Measurements from ENCODE around the gene LOXL1.

The LOXL1 gene

DNA sequence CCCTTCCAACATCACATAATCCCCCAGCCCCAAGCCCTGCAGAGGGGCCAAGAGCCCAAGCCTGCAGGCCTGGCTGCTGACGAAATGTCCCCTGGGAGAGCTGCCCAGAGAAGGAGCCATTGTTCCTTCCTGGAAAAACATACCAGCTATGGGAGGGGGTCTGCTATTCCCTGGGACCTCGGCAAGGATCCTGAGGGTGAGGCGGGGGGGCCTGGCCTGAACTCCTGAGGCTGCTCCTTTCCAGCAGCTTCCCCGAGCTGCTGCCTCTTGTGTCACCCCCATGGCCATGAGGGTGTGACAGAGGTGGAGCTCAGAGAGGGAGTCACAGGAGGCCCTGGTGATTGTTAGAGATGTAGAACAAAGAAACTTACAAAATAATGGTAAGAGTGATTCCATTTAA lies 12.9 kb downstream of the LOXL1 start:
- no peaks in the 10 kb centered on the region for H3K36me3 Mint-ChIP-seq (ENCODE audit: low read depth)
- peak overlapping the region; percentile 33 for H3K4me3 Mint-ChIP-seq
- H3K27ac Mint-ChIP-seq: peak overlapping the region; percentile 52
- peaks cover 73% of the 10 kb centered on the region for H3K4me1 Mint-ChIP-seq
- no peak for DNase-seq
- TF ChIP-seq, protein P1, sequence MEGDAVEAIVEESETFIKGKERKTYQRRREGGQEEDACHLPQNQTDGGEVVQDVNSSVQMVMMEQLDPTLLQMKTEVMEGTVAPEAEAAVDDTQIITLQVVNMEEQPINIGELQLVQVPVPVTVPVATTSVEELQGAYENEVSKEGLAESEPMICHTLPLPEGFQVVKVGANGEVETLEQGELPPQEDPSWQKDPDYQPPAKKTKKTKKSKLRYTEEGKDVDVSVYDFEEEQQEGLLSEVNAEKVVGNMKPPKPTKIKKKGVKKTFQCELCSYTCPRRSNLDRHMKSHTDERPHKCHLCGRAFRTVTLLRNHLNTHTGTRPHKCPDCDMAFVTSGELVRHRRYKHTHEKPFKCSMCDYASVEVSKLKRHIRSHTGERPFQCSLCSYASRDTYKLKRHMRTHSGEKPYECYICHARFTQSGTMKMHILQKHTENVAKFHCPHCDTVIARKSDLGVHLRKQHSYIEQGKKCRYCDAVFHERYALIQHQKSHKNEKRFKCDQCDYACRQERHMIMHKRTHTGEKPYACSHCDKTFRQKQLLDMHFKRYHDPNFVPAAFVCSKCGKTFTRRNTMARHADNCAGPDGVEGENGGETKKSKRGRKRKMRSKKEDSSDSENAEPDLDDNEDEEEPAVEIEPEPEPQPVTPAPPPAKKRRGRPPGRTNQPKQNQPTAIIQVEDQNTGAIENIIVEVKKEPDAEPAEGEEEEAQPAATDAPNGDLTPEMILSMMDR (IDR thresholded peaks at IDR 0.05): no peak
- no peaks in the 10 kb centered on the region for H3K9me3 Mint-ChIP-seq
- H3K27me3 Mint-ChIP-seq (ENCODE audit: low read depth, poor library complexity): peaks cover 3% of the 10 kb centered on the region

DNA sequence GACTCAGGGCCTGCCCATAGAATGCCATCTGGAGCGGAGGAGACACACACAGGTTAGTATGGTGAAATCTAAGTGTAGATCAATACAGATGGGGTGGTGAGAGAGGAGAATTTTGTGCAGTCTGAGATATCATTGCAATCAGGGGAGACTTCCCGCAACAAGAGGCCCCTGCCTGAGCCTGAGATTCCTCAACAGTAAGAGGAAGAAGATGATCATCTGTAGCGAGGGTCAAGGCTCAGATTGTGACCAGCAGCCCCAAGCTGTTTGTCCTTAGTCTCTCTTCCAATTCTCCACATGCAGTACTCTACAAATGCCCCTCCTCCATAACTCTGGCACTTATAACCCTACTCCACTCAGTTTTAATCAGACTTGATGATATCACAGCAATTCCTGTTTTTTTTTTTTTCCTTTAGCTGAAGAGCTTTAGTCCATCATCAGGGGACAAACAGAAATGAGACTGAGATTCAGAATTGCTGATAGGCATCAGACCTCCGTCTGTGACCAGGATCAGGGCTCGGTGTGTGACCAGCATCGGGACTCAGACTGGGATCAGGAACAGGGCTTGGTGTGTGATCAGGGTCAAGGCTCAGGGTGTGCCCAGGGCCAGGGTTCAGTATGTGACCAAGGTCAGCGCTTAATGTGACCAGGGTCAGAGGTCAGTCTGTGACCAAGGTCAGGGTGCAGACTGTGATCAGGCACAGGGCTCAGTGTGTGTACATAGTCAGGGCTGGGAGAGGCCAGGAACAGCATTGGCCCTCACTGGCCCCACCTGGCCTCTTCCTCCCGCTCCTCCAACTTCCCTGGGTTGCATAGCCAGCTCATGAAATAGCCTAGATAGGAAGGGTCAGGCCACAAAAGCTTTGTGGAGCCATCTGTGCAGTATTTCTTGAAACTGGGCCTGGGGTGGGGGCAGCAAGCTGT lies 14.1 kb downstream of the LOXL1 start:
- peaks cover 68% of the 10 kb centered on the region for H3K4me1 Mint-ChIP-seq
- no peak overlapping the region for H3K4me3 Mint-ChIP-seq
- peaks cover 3% of the 10 kb centered on the region for H3K27me3 Mint-ChIP-seq (ENCODE audit: low read depth, poor library complexity)
- TF ChIP-seq, protein P1 (IDR thresholded peaks at IDR 0.05): no peak
- H3K27ac Mint-ChIP-seq: peak overlapping the region; percentile 26
- peaks cover 4% of the 10 kb centered on the region for H3K36me3 Mint-ChIP-seq (ENCODE audit: low read depth)
- DNase-seq: no peak
- H3K9me3 Mint-ChIP-seq: no peaks in the 10 kb centered on the region

DNA sequence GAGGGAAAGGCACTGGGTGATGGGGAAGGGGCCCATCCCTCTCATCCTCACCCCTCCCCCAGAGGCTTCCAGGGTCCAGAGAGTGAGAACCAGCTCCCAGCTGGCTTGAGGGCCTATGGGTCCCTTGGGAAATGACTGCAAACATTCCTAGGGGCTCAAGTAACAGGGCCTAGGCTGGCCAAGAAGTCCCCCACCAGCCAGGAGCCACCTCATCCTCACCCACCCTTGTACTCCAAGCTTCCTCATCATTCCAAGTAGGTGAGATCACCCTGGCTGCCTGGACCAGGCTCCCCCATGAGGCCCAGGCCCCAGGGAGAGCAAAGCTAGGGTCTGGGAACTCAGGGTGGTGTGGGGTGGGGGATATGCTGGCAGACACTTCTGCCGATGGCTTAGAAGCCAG lies 14.8 kb downstream of the LOXL1 start:
- peaks cover 5% of the 10 kb centered on the region for H3K36me3 Mint-ChIP-seq (ENCODE audit: low read depth)
- H3K4me1 Mint-ChIP-seq: peaks cover 61% of the 10 kb centered on the region
- H3K4me3 Mint-ChIP-seq: no peak overlapping the region
- peaks cover 3% of the 10 kb centered on the region for H3K27me3 Mint-ChIP-seq (ENCODE audit: low read depth, poor library complexity)
- H3K27ac Mint-ChIP-seq: no peak overlapping the region
- no peak for DNase-seq
- TF ChIP-seq, protein P1 (IDR thresholded peaks at IDR 0.05): no peak
- no peaks in the 10 kb centered on the region for H3K9me3 Mint-ChIP-seq

DNA sequence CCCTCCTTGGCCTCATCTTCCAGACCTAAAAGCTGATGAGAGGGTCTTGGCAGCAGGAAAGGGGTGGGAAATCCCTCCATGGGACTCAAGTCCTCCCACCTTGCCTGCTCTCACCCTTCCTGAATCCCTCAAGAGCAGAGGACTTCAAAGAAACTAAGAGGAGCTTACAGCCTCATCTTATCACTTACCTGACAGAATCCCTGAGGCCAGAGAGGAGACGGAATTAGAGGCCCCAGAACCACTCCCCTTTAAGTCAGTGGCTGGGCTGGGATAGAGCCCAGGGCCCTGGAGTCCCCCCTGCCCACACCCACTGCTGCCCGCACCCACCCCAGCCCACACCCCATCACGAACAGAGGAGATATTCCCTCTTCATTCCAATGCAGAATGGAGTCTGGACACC lies 15.2 kb downstream of the LOXL1 start:
- no peaks in the 10 kb centered on the region for H3K9me3 Mint-ChIP-seq
- no peak overlapping the region for H3K4me3 Mint-ChIP-seq
- H3K27ac Mint-ChIP-seq: no peak overlapping the region
- TF ChIP-seq, protein P1 (IDR thresholded peaks at IDR 0.05): no peak
- DNase-seq: no peak
- peaks cover 3% of the 10 kb centered on the region for H3K27me3 Mint-ChIP-seq (ENCODE audit: low read depth, poor library complexity)
- H3K36me3 Mint-ChIP-seq (ENCODE audit: low read depth): peaks cover 6% of the 10 kb centered on the region
- peaks cover 57% of the 10 kb centered on the region for H3K4me1 Mint-ChIP-seq

DNA sequence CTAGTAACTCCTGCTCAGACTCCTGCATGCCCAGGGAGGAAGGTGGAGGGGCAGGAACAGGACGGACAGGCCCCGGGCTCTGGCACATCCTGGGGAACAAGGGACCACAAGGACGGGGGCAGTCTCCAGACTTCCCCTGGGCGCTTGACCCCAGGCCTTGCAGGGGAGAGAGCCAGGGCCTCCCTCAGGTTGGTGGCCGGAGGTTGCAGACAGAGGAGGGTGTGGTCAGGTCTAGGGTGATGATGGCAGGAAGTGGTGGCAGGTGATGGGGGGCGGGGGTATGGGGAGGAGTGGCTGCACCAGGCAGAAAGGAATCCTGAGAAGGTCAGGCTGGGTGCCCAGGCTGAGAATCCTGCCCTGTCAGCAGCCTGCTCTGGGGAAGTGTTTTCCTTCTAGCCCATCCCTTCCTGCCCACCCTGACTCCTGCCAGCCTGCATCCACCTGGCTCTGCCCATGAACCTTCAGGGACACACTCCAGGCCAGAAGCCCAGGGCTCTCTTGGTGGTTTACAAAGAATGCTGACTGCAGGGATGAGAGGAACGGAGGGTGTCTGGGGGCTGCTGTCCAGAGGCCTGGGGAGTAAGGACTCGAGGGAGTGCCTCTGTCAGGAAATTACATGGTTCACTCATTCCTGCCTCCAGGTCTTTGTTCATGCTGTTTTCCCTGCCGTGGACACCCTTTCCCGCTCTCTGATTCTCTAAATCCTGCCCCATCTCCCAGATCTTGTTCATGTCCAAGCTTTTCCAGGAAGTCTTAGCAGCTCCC lies 15.8 kb downstream of the LOXL1 start:
- Mint-ChIP-seq H3K4me3 (no peak overlapping the region), H3K9me3 (no peaks in the 10 kb centered on the region), H3K36me3 (ENCODE audit: low read depth) (peaks cover 10% of the 10 kb centered on the region), H3K4me1 (peaks cover 51% of the 10 kb centered on the region), H3K27me3 (ENCODE audit: low read depth, poor library complexity) (peaks cover 3% of the 10 kb centered on the region), H3K27ac (no peak overlapping the region)
- TF ChIP-seq, protein P1 (IDR thresholded peaks at IDR 0.05): no peak
- DNase-seq: no peak

All from nephron progenitor cell (in vitro differentiated cells).